Stimulated activated effector memory CD8-positive, alpha-beta T cell treated with anti-CD3 and anti-CD28 coated beads, Interleukin-12 subunit alpha, Interleukin-12 subunit beta, amount 100 ng/mL, for 72 hours (primary cell): ENCODE results near the gene BEND3.
A peak's percentile ranks its signal among the peaks of the same experiment; 100 is the strongest.

ENCODE experiments used
- ATAC-seq: fragments of 150-1000 bp; cut with Tn5 transposase; 2 replicates; pipeline ENCODE4 v1.10.0; 2021
- DNase-seq, 2 donors: peaks; one replicate each; pipeline ENCODE4 v3.0.0; 2021 to 2022; ENCODE audit warnings: low spot score in 2 of 2
- H3K27ac Mint-ChIP-seq: one replicate; pipeline ENCODE4 v1.8.0; 2022; ENCODE audit warnings: mild to moderate bottlenecking, mixed read lengths
- H3K36me3 Mint-ChIP-seq: one replicate; pipeline ENCODE4 v1.8.0; 2022; ENCODE audit warnings: mild to moderate bottlenecking, mixed read lengths
- H3K4me1 Mint-ChIP-seq: one replicate; pipeline ENCODE4 v1.8.0; 2022; ENCODE audit warnings: mixed read lengths
- H3K4me3 Mint-ChIP-seq: one replicate; pipeline ENCODE4 v1.8.0; 2022; ENCODE audit warnings: mild to moderate bottlenecking, mixed read lengths
- H3K9me3 Mint-ChIP-seq: one replicate; pipeline ENCODE4 v1.8.0; 2022; ENCODE audit warnings: mixed read lengths

Gene BEND3

DNA sequence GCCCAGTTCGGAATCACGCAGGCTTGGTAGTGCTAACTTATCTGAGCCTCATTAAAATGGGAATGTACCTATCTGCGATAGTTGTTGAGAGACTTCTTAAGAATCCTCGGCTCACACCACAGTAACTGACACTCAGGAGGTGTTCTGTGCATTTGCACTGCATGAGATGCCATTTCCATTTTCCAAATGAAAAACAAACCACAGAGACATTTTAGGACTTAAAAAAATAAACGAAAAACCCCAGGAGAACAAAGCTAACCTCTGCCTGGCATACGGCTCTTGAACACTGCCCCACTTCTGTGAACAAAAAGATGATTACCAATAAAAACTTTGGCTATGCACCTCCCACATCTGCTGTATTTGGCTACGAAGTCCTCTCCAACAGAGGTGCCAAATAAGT is 37.6 kb downstream of the BEND3 start:
- no peak for DNase-seq
- Mint-ChIP-seq H3K9me3 (no peaks in the 10 kb centered on the region), H3K4me1 (no peaks in the 10 kb centered on the region), H3K4me3 (no peak overlapping the region), H3K36me3 (no peaks in the 10 kb centered on the region), H3K27ac (no peak overlapping the region)
- ATAC-seq, result no peak

GRCh38 chr6:107075951-107076381 is 39.3 kb downstream of the BEND3 start:
- no peak overlapping the region for H3K4me3 Mint-ChIP-seq
- no peaks in the 10 kb centered on the region for H3K4me1 Mint-ChIP-seq
- no peak for DNase-seq
- ATAC-seq, result no peak
- H3K27ac Mint-ChIP-seq, result no peak overlapping the region
- no peaks in the 10 kb centered on the region for H3K9me3 Mint-ChIP-seq
- H3K36me3 Mint-ChIP-seq, result no peaks in the 10 kb centered on the region

- DNase-seq (no peak), ATAC-seq (no peak)
- Mint-ChIP-seq H3K27ac (no peak overlapping the region), H3K36me3 (no peaks in the 10 kb centered on the region), H3K4me1 (peaks cover 5% of the 10 kb centered on the region), H3K4me3 (no peak overlapping the region), H3K9me3 (no peaks in the 10 kb centered on the region)
These were observed 44.6 kb downstream of the BEND3 start for GRCh38 chr6:107070686-107071085.

GRCh38 chr6:107069631-107070548 is 45.4 kb downstream of the BEND3 start:
- no peak overlapping the region for H3K27ac Mint-ChIP-seq

GRCh38 chr6:107068691-107069630 is 46.4 kb downstream of the BEND3 start:
- DNase-seq (no peak), ATAC-seq (no peak)
- Mint-ChIP-seq H3K4me1 (peaks cover 19% of the 10 kb centered on the region), H3K27ac (no peak overlapping the region), H3K9me3 (no peaks in the 10 kb centered on the region), H3K4me3 (no peak overlapping the region), H3K36me3 (peaks cover 7% of the 10 kb centered on the region)

More at GRCh38 chr6:107069631-107070548, 45.4 kb downstream of the BEND3 start:
- no peaks in the 10 kb centered on the region for H3K9me3 Mint-ChIP-seq
- no peak for DNase-seq
- H3K36me3 Mint-ChIP-seq, result peaks cover 1% of the 10 kb centered on the region
- ATAC-seq, result no peak
- peaks cover 13% of the 10 kb centered on the region for H3K4me1 Mint-ChIP-seq
- H3K4me3 Mint-ChIP-seq, result no peak overlapping the region

GRCh38 chr6:107066697-107067659 is 48.3 kb downstream of the BEND3 start:
- Mint-ChIP-seq H3K4me3 (no peak overlapping the region), H3K9me3 (no peaks in the 10 kb centered on the region), H3K27ac (peak overlapping the region; percentile 88), H3K4me1 (peaks cover 22% of the 10 kb centered on the region), H3K36me3 (peaks cover 7% of the 10 kb centered on the region)
- peak in 1 of 2 donors; percentile 59 for DNase-seq
- ATAC-seq, result peak; percentile 77

DNA sequence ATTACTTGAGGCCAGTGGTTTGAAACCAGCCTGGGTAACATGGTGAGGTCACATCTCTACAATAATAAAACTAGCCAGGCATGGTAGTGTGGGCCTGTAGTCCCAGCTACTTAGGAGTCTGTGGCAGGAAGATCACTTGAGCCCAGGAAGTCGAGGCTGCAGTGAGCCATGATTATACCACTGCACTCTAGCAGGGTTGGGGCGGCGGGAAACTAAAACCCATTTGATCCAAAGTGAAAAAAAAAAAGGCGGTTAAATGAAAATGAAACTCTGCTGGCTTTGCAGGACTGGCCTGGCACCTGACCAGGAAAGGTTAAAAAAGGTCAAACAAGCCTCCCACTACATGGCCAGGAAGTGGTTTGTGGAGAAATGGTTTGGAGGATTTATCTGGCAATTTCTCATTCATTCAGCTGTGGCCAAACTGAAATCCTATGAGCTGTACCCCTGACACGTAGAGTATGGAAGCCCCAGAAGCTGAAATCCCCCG is 50.7 kb downstream of the BEND3 start:
- Mint-ChIP-seq H3K4me3 (peak overlapping the region; percentile 21), H3K27ac (peak overlapping the region; percentile 72), H3K4me1 (peaks cover 32% of the 10 kb centered on the region), H3K36me3 (peaks cover 7% of the 10 kb centered on the region), H3K9me3 (no peaks in the 10 kb centered on the region)
- DNase-seq, result peak in 1 of 2 donors; percentile 70
- peak; percentile 84 for ATAC-seq

GRCh38 chr6:107062691-107063090 is 52.6 kb downstream of the BEND3 start:
- no peak overlapping the region for H3K27ac Mint-ChIP-seq
- H3K4me3 Mint-ChIP-seq, result no peak overlapping the region
- peaks cover 32% of the 10 kb centered on the region for H3K4me1 Mint-ChIP-seq
- no peaks in the 10 kb centered on the region for H3K9me3 Mint-ChIP-seq
- peaks cover 7% of the 10 kb centered on the region for H3K36me3 Mint-ChIP-seq
- DNase-seq (no peak), ATAC-seq (no peak)

- peak overlapping the region; percentile 63 for H3K27ac Mint-ChIP-seq
- ATAC-seq, result peak; percentile 32
- no peak for DNase-seq
- H3K9me3 Mint-ChIP-seq, result no peaks in the 10 kb centered on the region
- H3K4me1 Mint-ChIP-seq, result peaks cover 32% of the 10 kb centered on the region
- H3K36me3 Mint-ChIP-seq, result peaks cover 7% of the 10 kb centered on the region
- peak overlapping the region; percentile 45 for H3K4me3 Mint-ChIP-seq
These were observed 53.9 kb downstream of the BEND3 start for GRCh38 chr6:107061125-107062020.

- ATAC-seq (no peak), DNase-seq (no peak)
- Mint-ChIP-seq H3K36me3 (peaks cover 7% of the 10 kb centered on the region), H3K27ac (no peak overlapping the region), H3K9me3 (no peaks in the 10 kb centered on the region), H3K4me1 (peaks cover 27% of the 10 kb centered on the region), H3K4me3 (no peak overlapping the region)
These were observed 54.6 kb downstream of the BEND3 start for GRCh38 chr6:107060704-107061103.

GRCh38 chr6:107059606-107060005 is 55.7 kb downstream of the BEND3 start:
- ATAC-seq (no peak), DNase-seq (no peak)
- no peaks in the 10 kb centered on the region for H3K9me3 Mint-ChIP-seq
- H3K36me3 Mint-ChIP-seq, result peaks cover 3% of the 10 kb centered on the region
- peaks cover 16% of the 10 kb centered on the region for H3K4me1 Mint-ChIP-seq
- H3K4me3 Mint-ChIP-seq, result no peak overlapping the region
- H3K27ac Mint-ChIP-seq, result no peak overlapping the region

- ATAC-seq (no peak), DNase-seq (no peak)
- Mint-ChIP-seq H3K4me3 (no peak overlapping the region), H3K9me3 (no peaks in the 10 kb centered on the region), H3K4me1 (peaks cover 13% of the 10 kb centered on the region), H3K27ac (no peak overlapping the region), H3K36me3 (no peaks in the 10 kb centered on the region)
These were observed 57.6 kb downstream of the BEND3 start for GRCh38 chr6:107057679-107058078.

- ATAC-seq (no peak), DNase-seq (no peak)
- Mint-ChIP-seq H3K27ac (no peak overlapping the region), H3K36me3 (no peaks in the 10 kb centered on the region), H3K9me3 (no peaks in the 10 kb centered on the region), H3K4me1 (peaks cover 8% of the 10 kb centered on the region), H3K4me3 (no peak overlapping the region)
These were observed 58.5 kb downstream of the BEND3 start for GRCh38 chr6:107056796-107057195.
